SK-N-SH treated with all-trans-retinoic acid at 6 μM for 48 hours (cell line): ENCODE data around the gene CABP1.

ENCODE experiments used
- CREB5 ChIP-seq: fragments of 250-450 bp; sonication (Bioruptor Pico); IDR thresholded peaks from 2 replicates; pipeline ENCODE4 v1.5.1; 2020; ENCODE audit warnings: low read depth, mild to moderate bottlenecking, moderate library complexity
- GLIS3 ChIP-seq: fragments of 250-450 bp; sonication (Bioruptor Pico); IDR thresholded peaks from 2 replicates; pipeline ENCODE4 v1.5.0; 2020; ENCODE audit warnings: mild to moderate bottlenecking, moderate library complexity
- ISL1 ChIP-seq: fragments of 250-450 bp; sonication (Bioruptor Pico); IDR thresholded peaks from 2 replicates; pipeline ENCODE4 v2.1.2; 2022; ENCODE audit warnings: mild to moderate bottlenecking, moderate library complexity
- OSR1 ChIP-seq: fragments of 250-450 bp; sonication (Bioruptor Pico); IDR thresholded peaks from 2 replicates; pipeline ENCODE4 v1.8.0; 2022; ENCODE audit warnings: moderate library complexity, mild to moderate bottlenecking, inconsistent platforms
- PATZ1 ChIP-seq: fragments of 250-450 bp; sonication (Bioruptor Pico); IDR thresholded peaks from 2 replicates; pipeline ENCODE4 v1.8.0; 2020; ENCODE audit warnings: mild to moderate bottlenecking, moderate library complexity, borderline replicate concordance
- PPARA ChIP-seq: fragments of 250-450 bp; sonication (Bioruptor Pico); IDR thresholded peaks from 2 replicates; pipeline ENCODE4 v1.5.0; 2020; ENCODE audit warnings: mild to moderate bottlenecking, borderline replicate concordance
- RARB ChIP-seq: fragments of 250-450 bp; sonication (Bioruptor Pico); IDR thresholded peaks from 2 replicates; pipeline ENCODE4 v1.8.0; 2021; ENCODE audit warnings: mild to moderate bottlenecking, moderate library complexity
- TOX ChIP-seq: fragments of 250-450 bp; sonication (Bioruptor Pico); IDR thresholded peaks from 2 replicates; pipeline ENCODE4 v1.8.0; 2021; ENCODE audit warnings: mild to moderate bottlenecking, moderate library complexity, borderline replicate concordance
- ZC3H10 ChIP-seq: fragments of 250-450 bp; sonication (Bioruptor Pico); IDR thresholded peaks from 2 replicates; pipeline ENCODE4 v1.5.1; 2021; ENCODE audit warnings: mild to moderate bottlenecking, moderate library complexity
- ZFP3 ChIP-seq: fragments of 250-450 bp; sonication (Bioruptor Pico); IDR thresholded peaks from 2 replicates; pipeline ENCODE4 v1.5.0; 2020; ENCODE audit warnings: mild to moderate bottlenecking, moderate library complexity
- ZFP30 ChIP-seq: fragments of 450-650 bp; formaldehyde crosslinking; IDR thresholded peaks from 2 replicates; pipeline ENCODE4 v1.5.0; 2022; ENCODE audit warnings: mild to moderate bottlenecking, moderate library complexity
- ZNF565 ChIP-seq: fragments of 450-650 bp; formaldehyde crosslinking; conservative IDR thresholded peaks from 2 replicates; pipeline ENCODE4 v1.5.0; 2020; ENCODE audit warnings: low read depth, mild to moderate bottlenecking, moderate library complexity
- ZNF70 ChIP-seq: fragments of 450-650 bp; formaldehyde crosslinking; IDR thresholded peaks from 2 replicates; pipeline ENCODE4 v1.5.0; 2020; ENCODE audit warnings: mild to moderate bottlenecking, moderate library complexity

- TF ChIP-seq GLIS3 (CRISPR knock-in tag) (no peak), ZFP30 (CRISPR knock-in tag) (no peak), ZNF70 (CRISPR knock-in tag) (no peak), ZFP3 (CRISPR knock-in tag) (no peak), CREB5 (CRISPR knock-in tag) (no peak), ZNF565 (no peak), OSR1 (CRISPR knock-in tag) (no peak), PPARA (CRISPR knock-in tag) (no peak), ISL1 (CRISPR knock-in tag) (no peak), PATZ1 (CRISPR knock-in tag) (no peak), RARB (CRISPR knock-in tag) (no peak), ZC3H10 (CRISPR knock-in tag) (no peak), TOX (CRISPR knock-in tag) (no peak)
Measured at GRCh38 chr12:120692524-120693033, 52.2 kb downstream of the CABP1 start.
